DOHH2 (cell line): ENCODE data around the gene TRIM34.

ENCODE experiments used
- EZH2phosphoT487 ChIP-seq: fragments of 200-600 bp; sonication (generic); IDR thresholded peaks from 2 replicates; pipeline ENCODE4 v1.6.1; 2017; ENCODE audit warnings: borderline replicate concordance, mild to moderate bottlenecking, antibody characterized with exemption, low read length, moderate library complexity, mixed read lengths
- TF ChIP-seq, protein P1 (sequence below): fragments of 200-600 bp; sonication (generic); IDR thresholded peaks from one replicate; pipeline ENCODE4 v1.5.1; 2014; ENCODE audit warnings: antibody characterized with exemption, mild to moderate bottlenecking, low read depth, low read length; ENCODE audit not compliant: poor library complexity, severe bottlenecking

GRCh38 chr11:5624489-5625279 is at the start of gene TRIM34:
- TF ChIP-seq, protein P1, sequence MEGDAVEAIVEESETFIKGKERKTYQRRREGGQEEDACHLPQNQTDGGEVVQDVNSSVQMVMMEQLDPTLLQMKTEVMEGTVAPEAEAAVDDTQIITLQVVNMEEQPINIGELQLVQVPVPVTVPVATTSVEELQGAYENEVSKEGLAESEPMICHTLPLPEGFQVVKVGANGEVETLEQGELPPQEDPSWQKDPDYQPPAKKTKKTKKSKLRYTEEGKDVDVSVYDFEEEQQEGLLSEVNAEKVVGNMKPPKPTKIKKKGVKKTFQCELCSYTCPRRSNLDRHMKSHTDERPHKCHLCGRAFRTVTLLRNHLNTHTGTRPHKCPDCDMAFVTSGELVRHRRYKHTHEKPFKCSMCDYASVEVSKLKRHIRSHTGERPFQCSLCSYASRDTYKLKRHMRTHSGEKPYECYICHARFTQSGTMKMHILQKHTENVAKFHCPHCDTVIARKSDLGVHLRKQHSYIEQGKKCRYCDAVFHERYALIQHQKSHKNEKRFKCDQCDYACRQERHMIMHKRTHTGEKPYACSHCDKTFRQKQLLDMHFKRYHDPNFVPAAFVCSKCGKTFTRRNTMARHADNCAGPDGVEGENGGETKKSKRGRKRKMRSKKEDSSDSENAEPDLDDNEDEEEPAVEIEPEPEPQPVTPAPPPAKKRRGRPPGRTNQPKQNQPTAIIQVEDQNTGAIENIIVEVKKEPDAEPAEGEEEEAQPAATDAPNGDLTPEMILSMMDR: no peak
- TF ChIP-seq EZH2phosphoT487: no peak
